A673 (cell line): ENCODE measurements around the gene MAMDC2. TPM values are rescaled to one million over a fixed set of nuclear protein-coding genes. Genes with fewer than 3 reads are reported as not detected.

ENCODE experiments used
- BruUV-seq: library from RNA; stranded (reverse); fragments of 400-500 nt; replicated peaks from 2 replicates; lab custom pipeline; 2021; lab: Mats Ljungman, UMichigan
- CTCF ChIA-PET: fragments of 300-600 bp; sonication (Branson Sonifier 250); formaldehyde crosslinking; loops from one replicate; lab custom pipeline; 2022; ENCODE audit warnings: antibody characterized with exemption; lab: Charles Lee
- POLR2A ChIA-PET: fragments of 300-600 bp; sonication (Branson Sonifier 250); formaldehyde crosslinking; loops from one replicate; lab custom pipeline; 2022; ENCODE audit warnings: antibody characterized with exemption; ENCODE audit not compliant: low non-redundant PET; lab: Charles Lee
- DNase-seq: peaks from one replicate; pipeline ENCODE4 v3.0.0-alpha.2; 2015; ENCODE audit warnings: low spot score
- H3K27ac ChIP-seq: fragments of 200-600 bp; sonication (generic); 2 replicates; pipeline ENCODE4 v1.5.1; 2016; ENCODE audit warnings: mixed run types, low read depth, mild to moderate bottlenecking, mixed read lengths, antibody characterized with exemption, low read length; ENCODE audit not compliant: poor library complexity, severe bottlenecking
- H3K27me3 ChIP-seq: fragments of 200-600 bp; sonication (generic); replicated peaks from 2 replicates; pipeline ENCODE4 v1.6.1; 2017; ENCODE audit warnings: mixed run types, low read depth, mild to moderate bottlenecking, mixed read lengths, antibody characterized with exemption, low read length; ENCODE audit not compliant: insufficient read depth, poor library complexity
- H3K36me3 ChIP-seq: fragments of 200-600 bp; sonication (generic); 2 replicates; pipeline ENCODE4 v1.6.1; 2016; ENCODE audit warnings: mixed run types, mild to moderate bottlenecking, mixed read lengths, antibody characterized with exemption, low read length; ENCODE audit not compliant: insufficient read depth, poor library complexity, severe bottlenecking
- H3K4me1 ChIP-seq: fragments of 200-600 bp; sonication (generic); 2 replicates; pipeline ENCODE4 v1.6.1; 2017; ENCODE audit warnings: mixed run types, mild to moderate bottlenecking, mixed read lengths, antibody characterized with exemption, low read length; ENCODE audit not compliant: insufficient read depth, poor library complexity, severe bottlenecking
- H3K4me3 ChIP-seq: fragments of 200-600 bp; sonication (generic); 2 replicates; pipeline ENCODE4 v1.5.1; 2016; ENCODE audit warnings: low read depth, mixed run types, mild to moderate bottlenecking, mixed read lengths, low read length; ENCODE audit not compliant: poor library complexity, severe bottlenecking
- H3K9me3 ChIP-seq: fragments of 200-600 bp; sonication (generic); 2 replicates; pipeline ENCODE4 v1.6.1; 2016; ENCODE audit warnings: mixed run types, low read depth, mild to moderate bottlenecking, mixed read lengths, antibody characterized with exemption, low read length; ENCODE audit not compliant: poor library complexity, severe bottlenecking
- CTCF ChIP-seq: fragments of 300-800, 200-600 bp; sonication (generic); conservative IDR thresholded peaks from 2 replicates; pipeline ENCODE4 v1.5.1; 2017; ENCODE audit warnings: low read depth, mild to moderate bottlenecking, antibody characterized with exemption, low read length, moderate library complexity, mixed read lengths
- EZH2 ChIP-seq: fragments of 200-600 bp; sonication (generic); IDR thresholded peaks from 2 replicates; pipeline ENCODE4 v1.6.1; 2017; ENCODE audit warnings: borderline replicate concordance, low read depth, mild to moderate bottlenecking, mixed read lengths, antibody characterized with exemption, low read length; ENCODE audit not compliant: poor library complexity, severe bottlenecking
- intact Hi-C: fragments of 100-400 bp; cut with micrococcal nuclease; formaldehyde crosslinking; loops from one replicate; pipeline ENCODE4 v1.10.0; 2022; ENCODE audit not compliant: unreplicated experiment
- total RNA-seq: library from RNA; stranded (reverse); gene quantifications from 2 replicates; pipeline ENCODE4 v1.2.3, GENCODE V29; 2021

Gene MAMDC2
- total RNA-seq, 1 experiment from 2014 or later: not detected

DNA sequence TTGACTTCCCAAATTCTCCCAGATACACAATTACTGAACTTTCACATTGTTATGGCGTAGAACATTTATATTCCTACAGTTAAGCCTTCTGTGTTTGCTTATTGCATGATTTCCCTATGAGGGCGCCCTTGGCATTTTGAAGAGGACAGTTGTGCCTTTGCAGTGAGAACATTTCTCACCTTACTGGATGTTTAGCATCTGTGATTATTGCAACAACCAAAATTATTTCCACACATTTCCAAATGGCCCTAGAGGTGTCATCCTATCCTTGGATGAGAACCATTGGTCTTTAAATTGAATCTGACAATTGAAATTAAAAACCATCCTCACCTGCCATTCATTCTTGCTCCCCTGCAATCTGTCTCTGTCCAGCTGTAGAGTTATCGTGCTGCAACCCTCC is 104.0 kb downstream of the MAMDC2 start:
- intact Hi-C loops: no loop called here

GRCh38 chr9:70152350-70152749 is 108.7 kb downstream of the MAMDC2 start:
- no TSS peak for BruUV-seq
- no peak overlapping the region for H3K27ac ChIP-seq

More for the DNA sequence above, 104.0 kb downstream of the MAMDC2 start:
- CTCF ChIA-PET: no interaction called here
- Histone ChIP-seq H3K27ac (no peak overlapping the region), H3K4me1 (no peaks in the 10 kb centered on the region), H3K27me3 (peaks cover 4% of the 10 kb centered on the region), H3K9me3 (no peaks in the 10 kb centered on the region), H3K36me3 (no peaks in the 10 kb centered on the region), H3K4me3 (no peak overlapping the region)
- no TSS peak for BruUV-seq
- no peak for DNase-seq
- TF ChIP-seq CTCF (no peak), EZH2 (no peak)
- POLR2A ChIA-PET: no interaction called here

GRCh38 chr9:70156729-70157128 is 113.1 kb downstream of the MAMDC2 start:
- peaks cover 10% of the 10 kb centered on the region for H3K27me3 ChIP-seq
- ChIA-PET POLR2A (no interaction called here), CTCF (no interaction called here)
- TF ChIP-seq CTCF (no peak), EZH2 (no peak)
- H3K36me3 ChIP-seq: no peaks in the 10 kb centered on the region
- no TSS peak for BruUV-seq
- intact Hi-C loops: no loop called here
- H3K9me3 ChIP-seq: no peaks in the 10 kb centered on the region
- no peak overlapping the region for H3K4me3 ChIP-seq
- H3K4me1 ChIP-seq: no peaks in the 10 kb centered on the region
- no peak for DNase-seq
- H3K27ac ChIP-seq: no peak overlapping the region

More at GRCh38 chr9:70152350-70152749, 108.7 kb downstream of the MAMDC2 start:
- H3K36me3 ChIP-seq: no peaks in the 10 kb centered on the region
- intact Hi-C loops: no loop called here
- CTCF ChIA-PET: no interaction called here
- peaks cover 10% of the 10 kb centered on the region for H3K27me3 ChIP-seq
- no peak for DNase-seq
- TF ChIP-seq CTCF: no peak
- no peak for TF ChIP-seq EZH2
- H3K4me1 ChIP-seq: no peaks in the 10 kb centered on the region
- POLR2A ChIA-PET: no interaction called here
- H3K9me3 ChIP-seq: no peaks in the 10 kb centered on the region
- no peak overlapping the region for H3K4me3 ChIP-seq
